ENCODE measurements around the gene RPLP2.
A peak's percentile ranks its signal among the peaks of the same experiment; 100 is the strongest.

Gene RPLP2

GRCh38 chr11:826227-826621 is 16.5 kb downstream of the RPLP2 start (continued):
- TF ChIP-seq PRDM2 (tag by site-specific recombination; IDR thresholded peaks at IDR 0.05; ENCODE audit: borderline replicate concordance) = no peak

- H3K4me1 ChIP-seq (ENCODE audit: control insufficient read depth, insufficient read depth, low read length) = no peaks in the 10 kb centered on the region
- POLR2A ChIA-PET = interaction anchor here (8.8 kb wide), 1 partner anchor 15 kb away, joined by 70 read pairs; the partner anchor contains the start of genes POLR2L and TSPAN4
- no peaks in the 10 kb centered on the region for H3K9me3 ChIP-seq (ENCODE audit: control insufficient read depth, insufficient read depth, low read depth, low read length)
- H3K4me3 ChIP-seq (ENCODE audit: low read depth, low read length) = peak overlapping the region; percentile 28
- H3K27ac ChIP-seq (ENCODE audit: extremely low read depth, low read depth, low read length) = no peak overlapping the region
- peaks cover 0 to 38% of the 10 kb centered on the region in 2 experiments; a peak in 2 of 3 replicates for H3K36me3 ChIP-seq (ENCODE audit: control insufficient read depth in 2 of 2, insufficient read depth in 1 of 2, low read length in 2 of 2)
- CTCF ChIA-PET = interaction anchor here (1.0 kb wide), 1 partner anchor 9 kb away, joined by 4 read pairs; no protein-coding TSS in a partner anchor
- TF ChIP-seq ZIC2 (tag by site-specific recombination; IDR thresholded peaks at IDR 0.05) (peak; percentile 70), ZBTB44 (tag by site-specific recombination; IDR thresholded peaks at IDR 0.05) (no peak), ZBTB21 (tag by site-specific recombination; IDR thresholded peaks at IDR 0.05) (no peak), HIC1 (tag by site-specific recombination; IDR thresholded peaks at IDR 0.05) (no peak), ZBTB49 (tag by site-specific recombination; IDR thresholded peaks at IDR 0.05; ENCODE audit: low read depth) (no peak), ZBTB8A (tag by site-specific recombination; IDR thresholded peaks at IDR 0.05) (no peak), KLF9 (tag by site-specific recombination; IDR thresholded peaks at IDR 0.05; ENCODE audit: low read depth) (no peak), ZSCAN16 (tag by site-specific recombination; IDR thresholded peaks at IDR 0.05) (no peak), PRDM1 (tag by site-specific recombination; IDR thresholded peaks at IDR 0.05) (0 out of 2 replicates have a peak, but pooled peaks have one; percentile 35), GLI2 (tag by site-specific recombination; IDR thresholded peaks at IDR 0.05; ENCODE audit: borderline replicate concordance, low read depth) (no peak), ZNF350 (tag by site-specific recombination; IDR thresholded peaks at IDR 0.05) (no peak), ZNF18 (tag by site-specific recombination; IDR thresholded peaks at IDR 0.05) (no peak), YY1 (tag by site-specific recombination; IDR thresholded peaks at IDR 0.05) (no peak), ZNF449 (tag by site-specific recombination; IDR thresholded peaks at IDR 0.05) (no peak), ZNF660 (tag by site-specific recombination; IDR thresholded peaks at IDR 0.05) (no peak), ZSCAN5A (tag by site-specific recombination; IDR thresholded peaks at IDR 0.05) (no peak), ZNF24 (tag by site-specific recombination; IDR thresholded peaks at IDR 0.05) (no peak), ZBTB48 (tag by site-specific recombination; IDR thresholded peaks at IDR 0.05) (peak; percentile 65; the same call in 1 of the 2 replicates), ZNF223 (tag by site-specific recombination; IDR thresholded peaks at IDR 0.05) (no peak)
These were observed 17.0 kb downstream of the RPLP2 start for GRCh38 chr11:826836-827145.

All from HEK293 (cell line).